Measurements from ENCODE around the gene TC2N. TPM values are rescaled to one million over a fixed set of nuclear protein-coding genes. Genes with fewer than 3 reads are reported as not detected.

The TC2N gene
- total RNA-seq, 2 experiments from 2014 or later: 119 to 120 TPM

DNA sequence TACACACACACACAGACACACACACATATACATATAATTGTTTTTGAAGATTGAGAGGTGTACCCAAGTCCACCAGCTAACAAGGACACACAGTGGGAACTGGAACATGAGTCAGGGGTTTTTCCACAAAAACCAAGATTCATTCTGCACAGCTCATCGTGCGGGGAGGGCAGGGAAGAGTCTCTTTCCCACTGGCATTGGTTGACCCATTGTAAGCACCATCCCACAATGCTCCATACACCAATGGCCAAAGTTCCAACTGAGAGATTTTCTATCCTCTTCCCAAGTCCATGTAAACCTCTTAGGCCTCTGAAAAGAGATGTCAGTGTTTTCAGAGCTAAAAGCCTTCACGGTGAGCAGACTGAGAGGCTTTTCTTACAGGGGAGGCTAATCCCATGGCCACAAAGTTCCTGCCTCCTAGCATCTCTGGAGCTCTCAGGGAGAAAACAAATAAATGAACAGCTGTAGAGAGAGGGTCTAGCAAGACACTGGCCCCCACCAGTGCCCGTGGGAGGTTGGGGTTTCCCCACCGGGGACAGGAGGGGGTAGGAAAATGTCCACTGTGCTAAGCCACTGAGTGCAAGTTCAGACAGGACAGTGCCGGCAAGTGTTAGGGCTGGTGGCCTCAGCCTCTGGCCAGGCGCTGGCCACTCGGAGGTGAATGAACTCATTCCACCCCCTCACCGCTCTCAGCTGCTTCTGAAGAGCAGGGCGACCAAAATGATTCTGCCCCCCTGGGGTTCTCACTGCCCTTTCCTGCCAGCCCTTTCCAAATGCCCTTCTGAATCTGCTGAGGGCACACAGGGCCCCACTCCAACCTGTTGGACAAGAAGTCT is 21.5 kb upstream of the TC2N start:
- ChIA-PET CTCF (interaction anchor here (0.8 kb wide), 1 partner anchor 11 kb away, joined by 3 read pairs; no protein-coding TSS in a partner anchor), POLR2A (interaction anchor here (2.8 kb wide), 1 partner anchor 22 kb away, joined by 11 read pairs; the partner anchor contains the start of gene TC2N)
- Mint-ChIP-seq H3K27me3 (ENCODE audit: low read depth) (no peaks in the 10 kb centered on the region), H3K4me1 (ENCODE audit: low read depth) (peaks cover 65% of the 10 kb centered on the region), H3K9me3 (ENCODE audit: insufficient read depth) (no peaks in the 10 kb centered on the region), H3K36me3 (ENCODE audit: low read depth) (no peaks in the 10 kb centered on the region), H3K27ac (peak overlapping the region; percentile 36), H3K4me3 (no peak overlapping the region)
- no peak for DNase-seq
- ATAC-seq: no peak

DNA sequence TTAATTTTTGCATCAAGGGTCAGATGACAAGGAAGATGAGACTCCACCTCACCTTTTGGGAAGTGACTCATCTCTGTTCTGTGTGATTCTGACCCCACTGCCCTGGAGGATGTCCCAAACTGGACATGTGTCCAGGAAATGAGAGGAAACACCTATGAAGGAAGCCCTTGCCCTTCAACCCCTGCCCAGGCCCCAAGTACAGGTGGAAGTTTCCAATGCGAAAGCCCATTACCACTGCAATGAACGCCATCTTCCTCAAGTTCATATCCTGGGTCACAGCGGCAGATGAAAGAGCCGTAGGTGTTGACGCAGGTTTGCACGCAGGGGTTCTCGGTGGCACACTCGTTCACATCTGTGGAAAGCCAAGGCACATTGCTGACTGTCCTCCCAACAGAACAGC is 19.6 kb upstream of the TC2N start:
- H3K27me3 Mint-ChIP-seq (ENCODE audit: low read depth): no peaks in the 10 kb centered on the region
- CTCF ChIA-PET: no interaction called here
- H3K4me1 Mint-ChIP-seq (ENCODE audit: low read depth): peaks cover 46% of the 10 kb centered on the region

DNA sequence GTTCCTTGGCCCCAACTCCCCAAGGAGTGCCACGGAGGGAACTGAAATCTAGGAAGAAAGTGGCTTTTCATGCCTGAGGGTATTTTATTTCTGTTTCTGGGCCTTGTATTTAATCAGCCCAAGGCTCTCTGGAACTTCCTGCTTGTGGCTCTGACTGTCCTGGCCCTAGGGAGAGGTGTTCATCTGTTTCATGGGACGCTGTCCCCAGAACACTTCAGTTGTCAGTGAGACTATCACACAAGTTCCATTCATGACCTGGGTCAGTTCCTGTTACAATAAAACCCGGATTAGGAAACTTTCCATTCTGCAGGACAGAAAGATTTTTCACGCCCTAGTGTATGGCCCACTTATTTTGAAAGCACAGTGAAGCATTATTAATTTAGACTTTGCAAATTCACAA is 18.5 kb upstream of the TC2N start:
- no peak overlapping the region for H3K4me3 Mint-ChIP-seq
- no peaks in the 10 kb centered on the region for H3K9me3 Mint-ChIP-seq (ENCODE audit: insufficient read depth)
- POLR2A ChIA-PET: no interaction called here
- CTCF ChIA-PET: interaction anchor here (1.4 to 1.5 kb wide), 2 partner anchors 9 to 14 kb away, joined by 3 to 4 read pairs; no protein-coding TSS in a partner anchor
- peaks cover 41% of the 10 kb centered on the region for H3K4me1 Mint-ChIP-seq (ENCODE audit: low read depth)
- no peak overlapping the region for H3K27ac Mint-ChIP-seq
- no peak for ATAC-seq
- no peaks in the 10 kb centered on the region for H3K27me3 Mint-ChIP-seq (ENCODE audit: low read depth)
- peaks cover 3% of the 10 kb centered on the region for H3K36me3 Mint-ChIP-seq (ENCODE audit: low read depth)
- DNase-seq: no peak

More for the DNA sequence above, 19.6 kb upstream of the TC2N start:
- DNase-seq: no peak
- POLR2A ChIA-PET: no interaction called here
- Mint-ChIP-seq H3K9me3 (ENCODE audit: insufficient read depth) (no peaks in the 10 kb centered on the region), H3K36me3 (ENCODE audit: low read depth) (no peaks in the 10 kb centered on the region), H3K27ac (no peak overlapping the region), H3K4me3 (no peak overlapping the region)
- ATAC-seq: no peak

DNA sequence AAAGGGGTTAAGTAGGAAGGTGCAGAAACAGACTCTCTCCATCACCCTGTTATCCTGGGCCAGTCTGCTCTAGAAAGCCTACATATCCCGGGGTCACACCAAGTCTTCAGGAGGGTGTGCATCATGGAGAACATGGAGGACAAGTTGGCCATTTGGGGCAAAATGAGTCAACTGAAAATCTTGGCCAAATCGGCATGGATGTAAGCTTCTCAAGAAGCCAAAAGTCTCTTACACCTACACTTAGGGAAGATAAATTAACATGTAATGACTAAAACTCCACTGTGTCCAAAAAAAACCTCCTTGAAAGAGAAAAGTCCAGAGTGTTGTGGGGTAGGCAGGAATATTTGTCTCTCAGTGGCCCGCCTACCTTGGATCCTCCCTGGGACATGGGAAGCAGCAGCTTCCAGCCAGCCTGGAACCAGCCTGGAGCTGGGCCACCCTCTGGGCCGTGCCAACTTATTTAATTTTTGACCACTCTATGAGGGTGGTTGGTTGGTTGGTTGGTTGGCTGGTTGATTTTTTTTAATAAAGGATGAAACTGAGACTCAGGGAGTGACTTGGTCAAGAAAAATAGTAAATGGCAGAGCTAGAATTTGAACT is 17.9 kb upstream of the TC2N start:
- Mint-ChIP-seq H3K4me1 (ENCODE audit: low read depth) (peaks cover 41% of the 10 kb centered on the region), H3K27ac (no peak overlapping the region), H3K4me3 (no peak overlapping the region), H3K9me3 (ENCODE audit: insufficient read depth) (no peaks in the 10 kb centered on the region), H3K36me3 (ENCODE audit: low read depth) (peaks cover 4% of the 10 kb centered on the region), H3K27me3 (ENCODE audit: low read depth) (no peaks in the 10 kb centered on the region)
- ChIA-PET CTCF (interaction anchor here (0.9 to 1.6 kb wide), 5 partner anchors 8 to 112 kb away, joined by 3 to 4 read pairs (median 3); no protein-coding TSS in a partner anchor), POLR2A (interaction anchor here (0.8 to 1.8 kb wide), 2 partner anchors 13 to 18 kb away, joined by 3 to 6 read pairs; partner anchors contain the start of gene TC2N)
- ATAC-seq (no peak), DNase-seq (no peak)

DNA sequence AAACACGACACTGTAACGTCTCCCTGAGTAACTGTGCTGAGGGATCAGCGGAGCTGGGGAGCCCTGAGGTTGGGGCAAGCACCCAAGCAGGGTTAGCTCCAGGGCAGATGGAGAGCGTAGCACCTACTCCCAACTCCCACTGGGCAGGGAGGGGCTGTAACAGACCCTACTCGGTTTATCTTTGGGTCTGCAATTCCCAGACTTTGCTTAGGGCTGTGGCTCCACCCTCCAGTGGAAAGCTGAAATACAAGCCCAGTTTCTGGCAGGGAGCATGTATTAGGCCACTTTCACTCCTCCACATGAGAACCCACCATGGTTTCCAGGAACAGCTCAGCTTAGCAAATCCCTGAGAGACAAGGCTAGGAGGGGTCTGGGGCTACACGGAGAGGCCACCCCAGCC is 17.3 kb upstream of the TC2N start:
- Mint-ChIP-seq H3K27me3 (ENCODE audit: low read depth) (no peaks in the 10 kb centered on the region), H3K9me3 (ENCODE audit: insufficient read depth) (no peaks in the 10 kb centered on the region), H3K4me1 (ENCODE audit: low read depth) (peaks cover 39% of the 10 kb centered on the region), H3K36me3 (ENCODE audit: low read depth) (peaks cover 6% of the 10 kb centered on the region), H3K4me3 (no peak overlapping the region), H3K27ac (no peak overlapping the region)
- ChIA-PET POLR2A (interaction anchor here (0.8 to 1.8 kb wide), 2 partner anchors 12 to 18 kb away, joined by 3 to 6 read pairs; partner anchors contain the start of gene TC2N), CTCF (interaction anchor here (0.9 to 1.6 kb wide), 5 partner anchors 8 to 112 kb away, joined by 3 to 4 read pairs (median 3); no protein-coding TSS in a partner anchor)
- DNase-seq (no peak), ATAC-seq (no peak)

DNA sequence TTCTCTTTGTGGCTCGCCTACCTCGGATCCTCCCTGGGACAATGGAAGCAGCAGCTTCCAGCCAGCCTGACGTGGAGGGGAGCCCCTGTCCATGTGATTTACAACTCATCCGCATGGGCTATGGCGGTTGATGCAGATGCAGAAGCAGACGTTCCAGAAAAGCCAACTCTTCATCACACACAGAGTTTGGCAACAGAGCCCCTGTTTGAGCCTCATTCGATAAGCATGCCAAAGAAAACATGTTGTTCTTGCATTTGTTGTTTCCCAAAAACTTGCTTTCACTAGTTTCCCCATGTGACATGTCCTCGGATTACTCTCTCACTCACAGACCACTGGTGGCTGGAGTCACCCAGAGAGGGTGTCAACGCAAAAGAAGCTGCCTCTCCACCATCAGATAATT is 16.4 kb upstream of the TC2N start:
- Mint-ChIP-seq H3K9me3 (ENCODE audit: insufficient read depth) (no peaks in the 10 kb centered on the region), H3K4me1 (ENCODE audit: low read depth) (peaks cover 32% of the 10 kb centered on the region), H3K27ac (no peak overlapping the region), H3K36me3 (ENCODE audit: low read depth) (peaks cover 6% of the 10 kb centered on the region), H3K4me3 (no peak overlapping the region), H3K27me3 (ENCODE audit: low read depth) (no peaks in the 10 kb centered on the region)
- CTCF ChIA-PET: interaction anchor here (1.2 kb wide), 1 partner anchor 9 kb away, joined by 8 read pairs; no protein-coding TSS in a partner anchor
- DNase-seq: no peak
- ATAC-seq: no peak
- POLR2A ChIA-PET: interaction anchor here (1.8 kb wide), 1 partner anchor 17 kb away, joined by 6 read pairs; the partner anchor contains the start of gene TC2N

DNA sequence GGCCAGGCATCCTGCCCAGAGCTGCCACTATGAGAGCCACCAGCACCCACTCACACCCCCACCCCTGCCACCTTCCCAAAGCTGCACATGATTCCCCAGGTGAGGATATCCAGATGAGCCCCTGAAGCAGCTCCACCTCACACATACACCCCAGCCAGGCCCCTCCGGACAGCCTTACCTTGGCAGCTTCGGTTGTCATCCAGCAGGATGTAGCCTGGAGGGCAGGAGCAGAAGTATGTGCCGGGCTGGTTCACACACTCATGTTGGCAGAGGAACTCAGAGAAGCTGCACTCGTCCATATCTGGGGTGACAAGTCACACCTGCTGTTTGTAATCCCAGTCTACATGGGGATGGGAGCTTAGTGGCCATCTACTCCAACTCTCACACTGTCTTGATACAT is 15.4 kb upstream of the TC2N start:
- Mint-ChIP-seq H3K27me3 (ENCODE audit: low read depth) (no peaks in the 10 kb centered on the region), H3K9me3 (ENCODE audit: insufficient read depth) (no peaks in the 10 kb centered on the region), H3K4me1 (ENCODE audit: low read depth) (peaks cover 35% of the 10 kb centered on the region), H3K4me3 (no peak overlapping the region), H3K27ac (no peak overlapping the region), H3K36me3 (ENCODE audit: low read depth) (peaks cover 6% of the 10 kb centered on the region)
- no peak for ATAC-seq
- ChIA-PET CTCF (interaction anchor here (0.9 to 1.3 kb wide), 5 partner anchors 8 to 166 kb away, joined by 3 to 8 read pairs (median 3); no protein-coding TSS in a partner anchor), POLR2A (interaction anchor here (0.6 to 1.3 kb wide), 2 partner anchors 9 to 1499 kb away, joined by 3 to 4 read pairs; no protein-coding TSS in a partner anchor)
- no peak for DNase-seq

DNA sequence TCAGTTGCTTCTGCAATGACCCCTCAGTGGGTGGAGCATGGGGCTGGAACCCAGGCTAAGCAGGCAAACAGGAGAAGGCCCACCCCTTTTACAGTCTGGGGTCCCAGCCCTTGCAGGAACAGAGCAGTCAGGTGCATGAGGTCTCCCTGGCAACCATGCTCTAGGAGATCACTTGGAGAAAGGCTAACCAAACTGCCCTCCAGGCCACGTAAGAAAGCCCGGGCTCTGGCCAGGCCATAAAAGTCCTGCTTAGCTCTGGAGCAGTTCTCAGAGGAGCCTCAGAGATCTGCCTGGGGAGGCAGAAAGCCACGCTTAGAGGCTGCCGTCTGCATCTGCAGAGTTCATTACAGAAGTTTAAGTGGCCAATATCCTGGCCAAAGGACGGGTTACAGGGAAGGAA is 15.0 kb upstream of the TC2N start:
- DNase-seq: no peak
- ChIA-PET POLR2A (interaction anchor here (0.6 to 1.3 kb wide), 3 partner anchors 9 to 1499 kb away, joined by 3 to 4 read pairs (median 3); no protein-coding TSS in a partner anchor), CTCF (interaction anchor here (1.0 to 1.3 kb wide), 3 partner anchors 11 to 165 kb away, joined by 3 to 8 read pairs (median 3); no protein-coding TSS in a partner anchor)
- no peak for ATAC-seq
- Mint-ChIP-seq H3K4me1 (ENCODE audit: low read depth) (peaks cover 39% of the 10 kb centered on the region), H3K27ac (peak overlapping the region; percentile 43), H3K9me3 (ENCODE audit: insufficient read depth) (no peaks in the 10 kb centered on the region), H3K36me3 (ENCODE audit: low read depth) (peaks cover 6% of the 10 kb centered on the region), H3K27me3 (ENCODE audit: low read depth) (no peaks in the 10 kb centered on the region), H3K4me3 (no peak overlapping the region)

DNA sequence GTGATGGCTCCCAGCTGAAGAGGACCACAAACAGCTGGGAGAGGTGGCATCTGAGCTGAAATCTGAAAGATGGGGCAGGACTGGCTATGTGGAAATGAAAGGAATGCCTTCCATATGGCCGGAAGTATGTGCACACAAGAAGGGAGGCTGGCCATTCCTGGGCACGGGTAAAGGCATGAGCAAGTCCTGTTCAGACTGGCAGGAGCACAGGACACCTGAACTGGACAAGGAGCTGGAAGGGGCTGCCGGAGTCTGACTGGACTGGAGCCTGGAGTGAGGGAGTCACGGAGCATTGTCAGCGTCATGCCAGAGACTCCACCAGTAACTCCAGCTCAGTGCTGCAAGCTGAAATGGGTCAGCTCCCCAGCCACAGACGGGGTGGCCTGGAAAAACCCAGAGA is 11.9 kb upstream of the TC2N start:
- POLR2A ChIA-PET: no interaction called here
- ATAC-seq: no peak
- Mint-ChIP-seq H3K27ac (no peak overlapping the region), H3K9me3 (ENCODE audit: insufficient read depth) (no peaks in the 10 kb centered on the region), H3K27me3 (ENCODE audit: low read depth) (no peaks in the 10 kb centered on the region), H3K4me1 (ENCODE audit: low read depth) (peaks cover 57% of the 10 kb centered on the region), H3K36me3 (ENCODE audit: low read depth) (peaks cover 6% of the 10 kb centered on the region), H3K4me3 (no peak overlapping the region)
- DNase-seq: no peak
- CTCF ChIA-PET: interaction anchor here (1.2 kb wide), 1 partner anchor 14 kb away, joined by 3 read pairs; no protein-coding TSS in a partner anchor

DNA sequence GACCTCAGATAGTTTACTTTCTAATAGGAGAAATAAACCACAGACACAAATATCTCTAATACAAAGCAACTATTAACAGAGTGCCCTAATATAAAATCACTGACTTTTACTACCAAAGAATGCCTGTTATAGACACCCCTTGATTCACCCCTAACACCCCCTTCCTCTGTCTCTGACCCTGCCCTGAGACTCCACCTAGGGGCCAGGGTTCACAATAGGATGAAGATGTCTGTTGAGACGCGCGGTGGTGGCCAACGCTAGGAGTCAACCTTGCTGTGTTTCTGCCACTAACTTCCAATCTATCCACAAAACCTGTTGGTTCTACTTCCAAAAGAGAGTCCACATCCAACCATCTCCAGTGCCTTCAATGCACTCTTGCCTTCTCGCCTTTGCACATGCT is 10.9 kb upstream of the TC2N start:
- H3K4me1 Mint-ChIP-seq (ENCODE audit: low read depth): peaks cover 66% of the 10 kb centered on the region
- ChIA-PET POLR2A (no interaction called here), CTCF (interaction anchor here (1.2 kb wide), 1 partner anchor 15 kb away, joined by 3 read pairs; no protein-coding TSS in a partner anchor)
- H3K36me3 Mint-ChIP-seq (ENCODE audit: low read depth): peaks cover 6% of the 10 kb centered on the region
- DNase-seq (no peak), ATAC-seq (no peak)
- no peaks in the 10 kb centered on the region for H3K27me3 Mint-ChIP-seq (ENCODE audit: low read depth)
- no peak overlapping the region for H3K4me3 Mint-ChIP-seq
- no peak overlapping the region for H3K27ac Mint-ChIP-seq
- no peaks in the 10 kb centered on the region for H3K9me3 Mint-ChIP-seq (ENCODE audit: insufficient read depth)

DNA sequence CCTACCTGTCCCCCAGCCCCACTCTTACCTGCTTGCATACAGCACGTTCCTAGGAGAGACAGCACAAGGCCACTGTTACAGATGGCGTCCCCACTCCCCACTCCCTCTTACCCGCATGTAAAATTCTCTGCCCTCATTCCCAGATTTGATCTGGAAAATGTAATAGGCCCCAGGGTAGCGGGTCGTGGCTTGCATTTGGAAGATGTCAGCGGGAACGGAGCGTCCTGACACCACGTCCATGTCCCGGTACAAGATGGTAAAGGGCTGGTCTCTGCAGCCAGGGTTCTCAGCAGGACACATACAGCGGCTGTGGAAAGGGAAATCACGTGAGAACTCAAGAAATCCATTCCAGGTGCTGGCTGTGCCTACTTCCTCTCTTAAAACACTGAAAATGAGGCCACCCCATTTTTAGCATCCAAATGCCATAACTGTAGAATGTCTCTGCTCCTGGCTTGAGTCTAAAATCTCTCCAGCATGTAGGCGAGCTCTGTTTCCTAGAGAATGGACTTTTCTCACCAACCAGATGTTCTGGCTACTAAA is 10.1 kb upstream of the TC2N start:
- no peak overlapping the region for H3K4me3 Mint-ChIP-seq
- no peak overlapping the region for H3K27ac Mint-ChIP-seq
- CTCF ChIA-PET: interaction anchor here (1.1 kb wide), 1 partner anchor 8 kb away, joined by 3 read pairs; no protein-coding TSS in a partner anchor
- ATAC-seq (no peak), DNase-seq (no peak)
- peaks cover 6% of the 10 kb centered on the region for H3K36me3 Mint-ChIP-seq (ENCODE audit: low read depth)
- no peaks in the 10 kb centered on the region for H3K27me3 Mint-ChIP-seq (ENCODE audit: low read depth)
- H3K9me3 Mint-ChIP-seq (ENCODE audit: insufficient read depth): no peaks in the 10 kb centered on the region
- H3K4me1 Mint-ChIP-seq (ENCODE audit: low read depth): peaks cover 75% of the 10 kb centered on the region
- POLR2A ChIA-PET: no interaction called here
